HG02981 (cell line): ENCODE results near the gene ZNF524.

Source experiments
- ATAC-seq: cut with Tn5 transposase; IDR thresholded peaks from one replicate; pipeline ENCODE4 v1.9.1; 2021; ENCODE audit warnings: mild to moderate bottlenecking, moderate library complexity; ENCODE audit not compliant: unreplicated experiment

Gene ZNF524

DNA sequence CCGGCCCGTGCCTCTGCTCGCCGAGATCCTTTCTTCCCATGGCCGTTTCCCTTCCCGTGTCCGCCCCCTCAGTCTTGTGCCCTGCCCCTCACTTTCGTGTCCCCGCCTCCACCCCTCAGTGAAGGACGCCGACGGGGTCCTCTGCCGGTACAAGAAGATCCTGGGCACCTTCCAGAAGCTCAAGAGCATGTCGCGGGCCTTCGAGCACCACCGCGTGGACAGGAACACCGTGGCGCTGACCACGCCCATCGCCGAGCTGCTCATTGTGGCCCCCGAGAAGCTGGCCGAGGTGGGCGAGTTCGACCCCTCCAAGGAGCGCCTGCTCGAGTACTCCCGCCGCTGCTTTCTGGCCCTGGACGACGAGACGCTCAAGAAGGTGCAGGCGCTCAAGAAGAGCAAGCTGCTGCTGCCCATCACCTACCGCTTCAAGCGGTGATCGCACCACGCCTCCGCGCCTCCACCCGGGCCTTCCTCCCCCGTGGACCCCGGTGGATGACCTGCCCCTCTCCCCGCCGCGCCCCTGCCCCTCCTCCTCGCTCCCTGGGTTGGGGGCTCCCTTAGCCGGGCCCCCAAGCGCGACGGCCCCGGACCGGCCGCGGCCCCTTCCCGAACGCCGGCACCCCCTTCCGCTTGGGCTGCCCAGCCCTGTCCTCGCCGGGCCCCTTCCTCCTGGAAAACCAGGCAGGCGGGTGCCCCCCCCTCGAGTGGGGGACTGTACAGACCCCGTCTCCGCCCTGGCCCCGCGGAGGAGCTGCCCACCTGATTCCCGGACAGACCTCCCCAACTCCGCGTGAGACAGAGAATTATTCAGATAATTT is 52.4 kb downstream of the ZNF524 start:
- no peak for ATAC-seq
